GM19351 (cell line): ENCODE data around the gene TBPL1.
"Not testable (repeated sequence)": the region's sequence is repeated elsewhere in the genome, so short reads cannot be mapped to it uniquely, and the experiment has no call there.

ENCODE experiments used
- ATAC-seq: cut with Tn5 transposase; IDR thresholded peaks from one replicate; pipeline ENCODE4 v1.9.1; 2021; ENCODE audit warnings: mild to moderate bottlenecking, moderate library complexity; ENCODE audit not compliant: unreplicated experiment

TBPL1 gene

GRCh38 chr6:133953634-133954415, 801 bp downstream of the TBPL1 start:
- no peak for ATAC-seq

- no peak for ATAC-seq
Observed at GRCh38 chr6:133954657-133955576, 1.9 kb downstream of the TBPL1 start.

GRCh38 chr6:133955582-133956415, 2.8 kb downstream of the TBPL1 start:
- ATAC-seq, result no peak

GRCh38 chr6:133956416-133957049, 3.5 kb downstream of the TBPL1 start:
- ATAC-seq, result no peak

- ATAC-seq, result no peak
Observed at GRCh38 chr6:133957227-133957626, 4.2 kb downstream of the TBPL1 start.

GRCh38 chr6:133957780-133958242, 4.8 kb downstream of the TBPL1 start:
- ATAC-seq, result no peak

- ATAC-seq, result no peak
Observed at GRCh38 chr6:133958791-133959190, 5.8 kb downstream of the TBPL1 start.

- ATAC-seq, result no peak
Observed at GRCh38 chr6:133959667-133960368, 6.8 kb downstream of the TBPL1 start.

- no peak for ATAC-seq
Observed at GRCh38 chr6:133961831-133962230, 8.8 kb downstream of the TBPL1 start.

- no peak for ATAC-seq
Observed at GRCh38 chr6:133964052-133964451, 11.0 kb downstream of the TBPL1 start.

GRCh38 chr6:133964702-133965101, 11.7 kb downstream of the TBPL1 start:
- ATAC-seq, result no peak

GRCh38 chr6:133965817-133966360, 12.9 kb downstream of the TBPL1 start:
- no peak for ATAC-seq

- ATAC-seq, result peak; percentile 72
Observed at GRCh38 chr6:133966654-133967329, 13.8 kb downstream of the TBPL1 start.

- ATAC-seq, result no peak
Observed at GRCh38 chr6:133967347-133967746, 14.3 kb downstream of the TBPL1 start.

GRCh38 chr6:133967835-133968234, 14.8 kb downstream of the TBPL1 start:
- ATAC-seq, result not testable (repeated sequence)

GRCh38 chr6:133969285-133969920, 16.4 kb downstream of the TBPL1 start:
- ATAC-seq, result peak; percentile 27

- no peak for ATAC-seq
Observed at GRCh38 chr6:133969921-133970295, 16.9 kb downstream of the TBPL1 start.

- ATAC-seq, result no peak
Observed at GRCh38 chr6:133971861-133972260, 18.8 kb downstream of the TBPL1 start.
